GM12878 (cell line): ENCODE results near the gene ATP2C1.

Experiments used
- RFX5 ChIP-seq: IDR thresholded peaks from 2 replicates; pipeline ENCODE4 v1.6.1; 2011; ENCODE audit warnings: low read depth, low read length, improper control_type of control experiment
- TF ChIP-seq, protein P1 (sequence below), 3 experiments: IDR thresholded peaks in 2 of 3; conservative IDR thresholded peaks in 1 of 3; 2 replicates each; pipeline ENCODE4 v1.5.1; 2011; ENCODE audit warnings: low read depth in 3 of 3, low read length in 3 of 3, mild to moderate bottlenecking in 3 of 3, control low read depth in 2 of 3, moderate library complexity in 2 of 3, inconsistent platforms in 1 of 3, mixed read lengths in 1 of 3; ENCODE audit not compliant: control insufficient read depth in 2 of 3, insufficient read depth in 1 of 3; ENCODE audit errors: extremely low read depth in 1 of 3
- TF ChIP-seq, protein P2 (sequence below): fragments of 450-650 bp; IDR thresholded peaks from 2 replicates; pipeline ENCODE4 v1.6.1; 2014; ENCODE audit warnings: mild to moderate bottlenecking

DNA sequence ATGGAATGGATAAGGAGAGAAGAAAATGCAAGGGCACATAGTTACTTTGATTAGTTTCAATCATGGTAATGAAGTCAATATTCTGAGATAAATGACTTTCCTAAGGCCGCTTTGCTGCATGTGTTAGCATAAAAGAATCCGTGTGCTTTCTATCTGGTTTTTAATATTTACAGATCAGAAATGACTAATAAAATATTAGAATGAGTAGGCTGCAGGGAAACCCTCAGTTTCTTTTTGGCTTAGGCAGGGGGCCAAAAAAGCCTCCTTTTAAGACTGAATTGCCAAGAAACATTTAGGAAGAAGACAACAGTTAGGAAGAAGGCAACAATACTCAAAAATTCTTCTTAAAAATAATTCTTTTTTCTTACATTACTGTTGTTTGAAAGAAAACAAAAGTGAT, 144.4 kb downstream of the ATP2C1 start:
- TF ChIP-seq, protein P1, sequence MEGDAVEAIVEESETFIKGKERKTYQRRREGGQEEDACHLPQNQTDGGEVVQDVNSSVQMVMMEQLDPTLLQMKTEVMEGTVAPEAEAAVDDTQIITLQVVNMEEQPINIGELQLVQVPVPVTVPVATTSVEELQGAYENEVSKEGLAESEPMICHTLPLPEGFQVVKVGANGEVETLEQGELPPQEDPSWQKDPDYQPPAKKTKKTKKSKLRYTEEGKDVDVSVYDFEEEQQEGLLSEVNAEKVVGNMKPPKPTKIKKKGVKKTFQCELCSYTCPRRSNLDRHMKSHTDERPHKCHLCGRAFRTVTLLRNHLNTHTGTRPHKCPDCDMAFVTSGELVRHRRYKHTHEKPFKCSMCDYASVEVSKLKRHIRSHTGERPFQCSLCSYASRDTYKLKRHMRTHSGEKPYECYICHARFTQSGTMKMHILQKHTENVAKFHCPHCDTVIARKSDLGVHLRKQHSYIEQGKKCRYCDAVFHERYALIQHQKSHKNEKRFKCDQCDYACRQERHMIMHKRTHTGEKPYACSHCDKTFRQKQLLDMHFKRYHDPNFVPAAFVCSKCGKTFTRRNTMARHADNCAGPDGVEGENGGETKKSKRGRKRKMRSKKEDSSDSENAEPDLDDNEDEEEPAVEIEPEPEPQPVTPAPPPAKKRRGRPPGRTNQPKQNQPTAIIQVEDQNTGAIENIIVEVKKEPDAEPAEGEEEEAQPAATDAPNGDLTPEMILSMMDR (IDR thresholded peaks at IDR 0.05 in 2 of 3, conservative IDR thresholded peaks at IDR 0.05 in 1 of 3; ENCODE audit: control insufficient read depth in 2 of 3, extremely low read depth in 1 of 3, insufficient read depth in 1 of 3, low read depth in 3 of 3, low read length in 3 of 3) = no peak
- TF ChIP-seq, protein P2, sequence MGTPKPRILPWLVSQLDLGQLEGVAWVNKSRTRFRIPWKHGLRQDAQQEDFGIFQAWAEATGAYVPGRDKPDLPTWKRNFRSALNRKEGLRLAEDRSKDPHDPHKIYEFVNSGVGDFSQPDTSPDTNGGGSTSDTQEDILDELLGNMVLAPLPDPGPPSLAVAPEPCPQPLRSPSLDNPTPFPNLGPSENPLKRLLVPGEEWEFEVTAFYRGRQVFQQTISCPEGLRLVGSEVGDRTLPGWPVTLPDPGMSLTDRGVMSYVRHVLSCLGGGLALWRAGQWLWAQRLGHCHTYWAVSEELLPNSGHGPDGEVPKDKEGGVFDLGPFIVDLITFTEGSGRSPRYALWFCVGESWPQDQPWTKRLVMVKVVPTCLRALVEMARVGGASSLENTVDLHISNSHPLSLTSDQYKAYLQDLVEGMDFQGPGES = no peak
- no peak for TF ChIP-seq RFX5
